Thyroid gland (tissue), 4 donors: ENCODE data around the gene MACROH2A1. TPM values are rescaled to one million over a fixed set of nuclear protein-coding genes. Genes with fewer than 3 reads are reported as not detected.

Experiments
- DNase-seq, 2 donors: peaks; one replicate each; pipeline ENCODE4 v3.0.0-alpha.2; 2019
- H3K27ac ChIP-seq, 3 donors: fragments of 200-600 bp; sonication (generic); 1 replicate in 2 of 3; 2 replicates in 1 of 3; pipeline ENCODE4 v1.5.1; 2016 to 2019; ENCODE audit warnings: mild to moderate bottlenecking in 1 of 3, moderate library complexity in 1 of 3
- H3K27me3 ChIP-seq: fragments of 200-600 bp; sonication (generic); one replicate; pipeline ENCODE4 v1.5.1; 2019
- H3K36me3 ChIP-seq, 2 donors: fragments of 200-600 bp; sonication (generic); one replicate each; pipeline ENCODE4 v1.5.1; 2016 to 2019
- H3K4me1 ChIP-seq, 2 donors: fragments of 200-600 bp; sonication (generic); one replicate each; pipeline ENCODE4 v1.5.1; 2017 to 2019
- H3K4me3 ChIP-seq, 3 donors: fragments of 200-600 bp; sonication (generic); replicated peaks in 1 of 3; 1 replicate in 2 of 3; 2 replicates in 1 of 3; pipeline ENCODE4 v1.5.1; 2016; ENCODE audit warnings: mild to moderate bottlenecking in 1 of 3
- H3K9me3 ChIP-seq: fragments of 200-600 bp; sonication (generic); one replicate; pipeline ENCODE4 v1.5.1; 2017
- CTCF ChIP-seq, 6 experiments: fragments of 200-600 bp in 3 of 6; fragments of 450-650 bp in 3 of 6; sonication (generic) in 3 of 6; IDR thresholded peaks; one replicate each; pipeline ENCODE4 v1.5.1; 2016 to 2019; ENCODE audit warnings: antibody characterized with exemption in 6 of 6, mild to moderate bottlenecking in 2 of 6, inconsistent platforms in 1 of 6, moderate library complexity in 1 of 6
- POLR2A ChIP-seq, 2 donors: fragments of 450-650 bp; IDR thresholded peaks; one replicate each; pipeline ENCODE4 v1.6.1; 2017; ENCODE audit warnings: antibody characterized with exemption in 2 of 2, mild to moderate bottlenecking in 2 of 2, moderate library complexity in 1 of 2
- WGBS, 2 donors: methylation state at CpG; one replicate each; pipeline ENCODE4 v1.1.5; 2017; 5-methylcytosine and 5-hydroxymethylcytosine counted together
- intact Hi-C: fragments of 100-400 bp; cut with DNase I; formaldehyde crosslinking; loops from one replicate; pipeline ENCODE4 v1.15.1; 2023
- total RNA-seq, 4 donors: library from RNA; depleted of rRNA; stranded (reverse); fragments of >200 nt; gene quantifications; one replicate each; pipeline ENCODE4 v1.2.3, GENCODE V29; 2016

The MACROH2A1 gene
- total RNA-seq, 4 donors from 2014 or later, result 149 to 242 (median 227) TPM

GRCh38 chr5:135394095-135394494 lies 4.9 kb downstream of the MACROH2A1 start:
- Histone ChIP-seq H3K9me3 (no peaks in the 10 kb centered on the region), H3K36me3 (peaks cover 0 to under 1% of the 10 kb centered on the region in 2 donors), H3K4me1 (peaks cover 16 to 34% of the 10 kb centered on the region in 2 donors), H3K27ac (no peak overlapping the region), H3K4me3 (no peak overlapping the region), H3K27me3 (no peaks in the 10 kb centered on the region)
- TF ChIP-seq CTCF (IDR thresholded peaks at IDR 0.05), result no peak
- TF ChIP-seq POLR2A (IDR thresholded peaks at IDR 0.05), result no peak
- DNase-seq, result no peak
- intact Hi-C loops, result no loop called here
- 100% methylated on average over 1 of the region's 1 CpG for WGBS, 2 donors

- TF ChIP-seq POLR2A (IDR thresholded peaks at IDR 0.05) (no peak), CTCF (IDR thresholded peaks at IDR 0.05) (no peak)
- no peak for DNase-seq
- Histone ChIP-seq H3K4me3 (no peak overlapping the region), H3K36me3 (peaks cover 0 to 5% of the 10 kb centered on the region in 2 donors), H3K27me3 (no peaks in the 10 kb centered on the region), H3K9me3 (no peaks in the 10 kb centered on the region), H3K4me1 (peaks cover 16 to 34% of the 10 kb centered on the region in 2 donors), H3K27ac (no peak overlapping the region)
- 96 to 98% methylated on average over 3 of the region's 3 CpGs for WGBS, 2 donors
- intact Hi-C loops, result no loop called here
Observed at GRCh38 chr5:135393691-135394090, 5.3 kb downstream of the MACROH2A1 start.

- no peak for DNase-seq
- H3K27me3 ChIP-seq, result no peaks in the 10 kb centered on the region
- WGBS, 2 donors, result 44 to 80% methylated on average over 1 of the region's 1 CpG
- TF ChIP-seq CTCF (IDR thresholded peaks at IDR 0.05) (no peak), POLR2A (IDR thresholded peaks at IDR 0.05) (no peak)
- no peaks in the 10 kb centered on the region for H3K9me3 ChIP-seq
- peaks cover 15 to 34% of the 10 kb centered on the region in 2 donors for H3K4me1 ChIP-seq
- no peak overlapping the region for H3K4me3 ChIP-seq
- H3K36me3 ChIP-seq, result peaks cover 0 to 7% of the 10 kb centered on the region in 2 donors
- intact Hi-C loops, result no loop called here
- H3K27ac ChIP-seq, result no peak overlapping the region
Observed at GRCh38 chr5:135393229-135393628, 5.8 kb downstream of the MACROH2A1 start.

GRCh38 chr5:135392256-135392655 lies 6.8 kb downstream of the MACROH2A1 start:
- H3K4me1 ChIP-seq, result peaks cover 5 to 31% of the 10 kb centered on the region in 2 donors
- no peaks in the 10 kb centered on the region for H3K9me3 ChIP-seq
- no peak overlapping the region for H3K27ac ChIP-seq
- TF ChIP-seq CTCF (IDR thresholded peaks at IDR 0.05) (no peak), POLR2A (IDR thresholded peaks at IDR 0.05) (no peak)
- no peak for DNase-seq
- no peak overlapping the region for H3K4me3 ChIP-seq
- WGBS, 2 donors, result 88 to 90% methylated on average over 2 of the region's 2 CpGs
- peaks cover 0 to 9% of the 10 kb centered on the region in 2 donors for H3K36me3 ChIP-seq
- intact Hi-C loops, result no loop called here
- no peaks in the 10 kb centered on the region for H3K27me3 ChIP-seq

- Histone ChIP-seq H3K4me1 (peaks cover 3 to 31% of the 10 kb centered on the region in 2 donors), H3K27ac (no peak overlapping the region)
Observed at GRCh38 chr5:135391869-135392255, 7.2 kb downstream of the MACROH2A1 start.

More at GRCh38 chr5:135391869-135392255, 7.2 kb downstream of the MACROH2A1 start:
- no peak for DNase-seq
- H3K27me3 ChIP-seq, result no peaks in the 10 kb centered on the region
- TF ChIP-seq POLR2A (IDR thresholded peaks at IDR 0.05) (no peak), CTCF (IDR thresholded peaks at IDR 0.05) (no peak)
- no peaks in the 10 kb centered on the region for H3K9me3 ChIP-seq
- intact Hi-C loops, result no loop called here
- no peak overlapping the region for H3K4me3 ChIP-seq
- H3K36me3 ChIP-seq, result peaks cover 0 to 9% of the 10 kb centered on the region in 2 donors
- 74 to 77% methylated on average over 2 of the region's 2 CpGs for WGBS, 2 donors
